NCI-H446 treated with DMSO at 0.1 percent for 48 hours (cell line): ENCODE measurements around the gene SGO2.
"Not testable (repeated sequence)": the region's sequence is repeated elsewhere in the genome, so short reads cannot be mapped to it uniquely, and the experiment has no call there.

Experiments used
- DNase-seq: peaks from one replicate; lab custom pipeline; 2025; lab: John Stamatoyannopoulos, UW

Gene SGO2

GRCh38 chr2:200596774-200597570 lies 71.0 kb downstream of the SGO2 start:
- no peak for DNase-seq

GRCh38 chr2:200599206-200599605 lies 73.2 kb downstream of the SGO2 start:
- DNase-seq, result no peak

DNA sequence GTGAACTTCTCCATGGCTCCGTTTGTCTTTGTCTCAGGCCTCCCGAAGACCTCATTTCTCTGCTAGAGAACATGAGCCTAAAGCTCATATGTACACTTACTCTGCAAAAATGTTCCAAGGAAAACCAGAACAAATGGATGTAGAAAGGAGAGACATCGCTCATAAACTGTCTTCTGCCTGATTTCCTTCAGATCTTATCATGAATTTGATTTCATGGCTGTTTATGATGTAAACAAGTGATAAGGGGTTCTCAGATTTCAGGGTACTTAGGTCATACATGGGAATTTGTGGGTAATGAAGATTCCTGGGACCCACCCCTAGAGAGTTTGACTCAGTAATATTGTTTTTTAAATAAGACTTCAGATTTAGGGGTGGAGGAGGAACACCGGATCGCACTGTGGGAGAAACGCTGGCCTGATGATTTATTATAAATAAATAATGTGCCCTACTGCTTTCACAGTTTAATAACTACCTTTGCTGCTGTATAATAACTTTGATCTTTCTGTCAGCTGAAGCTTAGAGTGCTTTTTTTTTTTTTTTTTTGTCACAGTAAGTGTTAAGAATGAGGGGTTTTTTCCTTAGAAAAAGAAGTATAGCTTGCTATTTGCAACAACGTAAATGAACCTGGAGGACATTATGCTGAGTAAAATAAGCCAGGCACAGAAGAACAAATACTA lies 74.7 kb downstream of the SGO2 start:
- DNase-seq, result no peak

- DNase-seq, result no peak
Measured at GRCh38 chr2:200602584-200602983, 76.6 kb downstream of the SGO2 start.

GRCh38 chr2:200603972-200604371 lies 78.0 kb downstream of the SGO2 start:
- DNase-seq, result no peak

DNA sequence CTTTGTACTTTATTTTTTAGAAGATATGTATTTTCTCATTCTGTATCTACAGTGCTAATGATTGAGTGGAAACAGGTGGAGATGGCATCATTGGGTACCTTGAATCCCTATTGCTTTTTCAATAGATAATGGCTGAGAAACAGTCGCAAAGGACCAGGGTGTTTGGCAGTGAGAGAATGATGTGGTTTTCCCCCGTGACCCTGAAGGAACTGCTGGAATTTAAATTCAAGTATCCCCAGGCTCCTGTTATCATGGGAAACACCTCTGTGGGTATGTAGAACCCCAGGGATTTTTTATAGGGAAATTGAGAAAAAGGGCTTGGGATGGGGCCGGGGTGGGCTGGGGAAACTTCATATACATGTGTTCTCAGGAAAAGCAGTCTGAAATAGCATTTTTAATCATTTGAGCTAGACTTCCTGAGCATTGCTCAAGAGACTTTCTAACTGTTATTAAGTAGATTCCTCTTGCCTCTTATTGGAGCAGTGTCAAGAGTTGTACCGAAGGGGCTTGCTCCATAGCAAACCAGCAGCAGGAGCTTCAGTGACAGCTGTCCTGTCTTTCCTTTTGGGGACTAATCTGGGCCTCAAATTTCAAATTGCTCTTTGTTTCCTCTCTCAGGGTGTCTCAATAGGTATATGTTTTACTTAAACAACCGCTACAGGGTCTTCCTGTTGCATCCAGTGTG lies 78.7 kb downstream of the SGO2 start:
- no peak for DNase-seq

DNA sequence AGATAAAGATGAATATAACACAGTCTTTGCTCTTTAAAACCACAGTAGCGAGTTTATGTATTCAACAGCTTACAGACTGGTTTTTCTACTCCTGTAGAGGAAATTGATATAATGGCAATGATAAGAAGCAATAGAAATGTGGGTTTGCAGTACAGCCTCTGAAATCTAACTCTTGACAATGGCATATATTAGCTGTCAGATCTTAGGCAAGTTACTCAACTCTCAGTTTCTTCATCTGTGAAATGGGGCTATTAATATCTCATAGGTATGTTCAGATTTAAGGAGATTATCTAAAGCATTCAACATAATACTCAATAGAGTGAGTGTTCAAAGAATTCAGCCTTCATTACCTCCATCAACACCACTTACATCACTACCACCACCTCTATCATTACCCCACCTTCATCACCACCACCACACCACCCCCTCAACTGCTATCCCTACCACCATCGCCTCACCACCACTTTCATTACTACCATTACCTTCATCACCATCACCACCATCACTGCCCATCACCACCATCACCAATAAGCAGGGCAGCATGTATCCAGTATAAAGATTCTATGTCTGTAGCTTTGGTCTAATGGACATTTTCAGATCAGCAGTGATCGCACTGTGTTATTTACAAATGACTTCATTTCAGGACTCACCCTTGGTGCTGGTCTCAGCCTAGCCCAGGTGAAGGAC lies 82.5 kb downstream of the SGO2 start:
- DNase-seq, result no peak

DNA sequence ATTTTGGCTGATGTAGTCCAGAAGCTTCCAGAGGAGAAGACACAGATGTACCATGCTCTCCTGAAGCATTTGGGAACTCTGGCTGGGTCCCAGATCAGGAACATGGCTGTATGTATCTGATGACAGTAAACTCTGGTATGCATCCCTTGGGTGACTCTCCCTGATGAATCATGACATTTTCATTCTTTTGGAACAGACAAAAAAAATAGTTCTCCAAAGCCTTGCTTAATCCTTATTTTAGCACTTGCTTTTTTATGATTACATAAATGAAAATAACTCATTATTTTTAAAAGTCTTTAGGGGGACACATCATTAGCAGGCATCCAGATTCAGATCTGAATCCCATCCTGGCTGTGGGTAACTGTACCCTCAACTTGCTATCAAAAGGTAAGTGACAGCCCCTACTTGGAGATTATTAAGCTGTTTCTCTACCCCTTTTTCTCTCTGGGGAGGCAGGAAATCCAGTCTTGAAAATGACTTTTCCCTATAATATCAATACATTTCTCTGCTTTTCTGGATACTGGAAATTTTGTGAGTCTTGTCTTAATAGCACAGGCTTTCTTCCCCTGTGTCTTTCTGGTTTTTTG lies 83.1 kb downstream of the SGO2 start:
- no peak for DNase-seq

- DNase-seq, result not testable (repeated sequence)
Measured at GRCh38 chr2:200610217-200610616, 84.2 kb downstream of the SGO2 start.

GRCh38 chr2:200613692-200614091 lies 87.7 kb downstream of the SGO2 start:
- DNase-seq, result no peak

DNA sequence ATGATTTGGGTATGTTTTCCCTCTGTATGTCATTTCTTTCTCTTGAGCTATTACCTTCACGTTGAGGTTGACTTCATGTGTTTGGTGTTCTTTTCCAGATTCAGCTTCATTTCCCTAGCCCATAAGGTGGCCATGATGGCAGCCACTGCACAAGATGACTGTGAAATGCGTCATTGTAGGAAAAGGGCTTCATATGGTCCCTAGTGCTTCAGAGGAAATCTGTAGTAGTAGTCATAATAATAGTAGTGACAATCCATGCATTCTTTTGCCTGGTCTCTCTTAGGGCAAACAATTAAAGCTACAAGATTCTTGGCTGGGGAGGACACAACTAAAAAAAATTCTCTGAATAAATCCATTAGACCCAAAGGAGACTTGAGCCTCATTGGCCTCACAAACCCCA lies 88.2 kb downstream of the SGO2 start:
- no peak for DNase-seq

DNA sequence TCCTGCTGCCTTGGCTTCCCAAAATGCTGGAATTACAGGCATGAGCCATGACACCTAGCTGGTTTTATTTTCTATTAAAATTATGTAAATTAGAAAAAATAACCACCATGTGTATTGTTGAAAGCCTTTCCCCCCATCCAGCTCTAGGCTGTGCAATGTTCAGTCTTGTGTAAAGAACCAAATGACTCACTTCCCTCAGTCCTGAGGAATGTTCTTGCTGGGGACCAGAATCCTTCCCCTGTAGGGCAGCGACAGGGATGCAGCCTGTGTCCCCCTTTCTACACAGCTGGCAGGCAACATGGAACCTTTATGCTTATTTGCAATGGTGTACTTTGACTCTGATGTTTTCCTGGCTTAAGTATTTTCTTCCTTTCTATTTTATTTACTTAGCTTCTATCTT lies 89.2 kb downstream of the SGO2 start:
- no peak for DNase-seq

DNA sequence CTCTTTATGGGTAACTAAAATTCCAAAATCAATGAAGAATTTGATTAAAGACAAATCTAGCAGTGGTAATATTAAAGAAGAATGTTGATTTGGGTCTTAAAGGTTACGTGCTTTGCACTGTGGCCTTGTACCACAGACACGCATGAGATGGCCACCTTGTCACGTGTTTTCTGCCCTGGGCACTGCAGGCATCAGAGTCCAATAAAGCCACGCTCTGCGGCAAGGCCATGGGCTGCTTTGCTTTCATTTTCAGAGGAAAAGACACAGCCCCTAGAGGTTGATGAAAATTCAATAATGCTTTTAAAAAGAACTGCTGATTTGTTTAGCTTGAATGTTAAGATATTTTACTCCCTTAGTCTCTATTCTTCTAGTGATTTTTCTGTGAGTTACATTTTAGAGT lies 90.2 kb downstream of the SGO2 start:
- DNase-seq, result no peak

DNA sequence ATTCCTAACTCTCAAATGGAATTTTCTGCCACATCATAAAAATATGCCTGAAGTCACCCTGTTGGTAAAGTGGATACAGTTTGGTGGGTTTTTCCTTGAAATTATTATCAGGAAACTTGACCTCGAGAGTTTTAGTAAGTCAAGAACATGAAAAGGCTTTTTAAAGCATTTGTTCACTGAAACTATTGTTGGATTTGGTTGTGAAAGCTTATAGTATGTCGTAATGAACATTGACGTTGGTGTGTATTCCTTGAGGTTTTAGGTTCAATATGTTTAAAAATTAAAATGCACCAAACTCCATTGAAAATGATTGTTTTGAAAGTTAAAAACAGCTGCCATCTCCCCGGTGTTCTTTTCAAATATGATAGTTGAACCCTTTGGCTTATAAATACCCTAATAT lies 90.6 kb downstream of the SGO2 start:
- DNase-seq, result no peak

DNA sequence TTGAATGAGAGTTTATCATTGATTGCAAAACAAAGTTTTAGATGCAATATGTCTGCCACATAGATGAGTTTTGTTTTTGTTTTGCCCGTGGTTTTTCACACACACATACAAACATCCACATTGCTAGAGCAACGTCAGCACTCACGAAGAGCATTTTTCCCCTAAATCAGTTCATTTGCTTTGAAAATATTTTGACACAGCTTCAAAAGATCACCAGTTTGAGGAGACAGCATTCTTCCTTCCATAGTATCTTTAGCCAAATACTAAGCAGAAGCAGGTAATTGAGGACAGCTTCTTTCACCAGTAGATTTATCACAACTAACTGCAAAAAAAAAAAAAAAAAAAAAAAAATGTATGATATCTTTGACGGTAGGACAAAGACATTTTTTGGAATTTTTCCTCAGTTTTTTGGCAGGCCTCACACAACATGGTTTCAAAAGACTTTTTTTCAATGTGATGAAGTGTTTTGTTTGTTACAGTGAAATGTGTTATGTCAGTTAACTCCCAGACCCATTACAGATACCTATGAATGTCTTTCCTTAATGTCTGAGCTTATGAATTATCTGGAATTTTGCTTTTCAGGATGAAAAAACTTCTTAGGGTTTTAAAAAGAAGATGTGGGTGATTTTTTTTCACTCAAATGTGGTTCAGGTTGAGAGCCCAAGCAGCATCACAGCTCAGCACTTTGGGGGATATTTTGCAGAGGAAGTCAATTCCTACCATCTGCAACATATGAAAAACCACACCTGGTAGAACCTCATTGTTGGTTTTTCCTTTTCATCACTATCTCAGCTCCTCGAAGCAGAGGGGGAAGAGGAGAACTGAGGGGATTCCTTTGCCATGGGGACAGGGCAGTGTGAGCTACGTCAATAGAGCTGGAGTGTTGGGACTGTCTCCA lies 91.4 kb downstream of the SGO2 start:
- no peak for DNase-seq

DNA sequence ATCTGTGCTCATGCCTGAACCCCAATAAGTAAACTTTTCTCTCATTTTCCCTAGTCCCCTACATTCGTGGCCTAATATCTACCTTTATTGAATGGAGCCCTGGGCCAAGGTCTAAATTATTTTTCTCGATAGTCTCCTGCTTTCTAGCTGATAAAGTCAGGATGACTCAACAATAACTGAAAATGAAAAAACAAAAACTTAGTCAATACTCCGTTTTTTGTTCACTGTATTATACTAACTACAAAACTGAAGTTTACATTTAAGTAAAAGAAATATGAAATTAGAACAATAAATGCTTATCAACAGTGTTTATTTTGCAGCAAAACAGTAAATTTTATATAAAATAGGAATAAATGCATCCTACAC lies 92.0 kb downstream of the SGO2 start:
- no peak for DNase-seq

DNA sequence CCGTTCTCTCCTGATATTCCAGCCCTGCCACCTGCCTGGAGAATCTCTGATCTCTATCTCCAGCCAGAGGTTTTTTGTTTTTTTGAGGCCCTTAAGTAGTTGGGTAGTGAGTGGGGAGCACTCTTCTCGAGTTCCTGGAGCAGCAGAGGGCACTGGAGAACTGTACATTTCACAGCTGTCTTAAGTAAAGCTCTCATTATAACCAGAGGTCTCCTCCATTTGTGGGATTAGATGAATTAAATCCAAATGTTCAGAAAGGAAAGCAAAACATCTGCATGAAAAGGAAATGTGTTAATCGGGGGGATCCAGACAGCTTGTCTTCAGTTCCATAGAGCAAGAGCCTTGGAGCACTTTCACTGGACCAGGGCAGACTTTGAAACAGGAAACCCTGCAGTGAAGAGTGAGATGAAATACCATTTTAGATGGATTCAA lies 92.6 kb downstream of the SGO2 start:
- DNase-seq, result no peak

DNA sequence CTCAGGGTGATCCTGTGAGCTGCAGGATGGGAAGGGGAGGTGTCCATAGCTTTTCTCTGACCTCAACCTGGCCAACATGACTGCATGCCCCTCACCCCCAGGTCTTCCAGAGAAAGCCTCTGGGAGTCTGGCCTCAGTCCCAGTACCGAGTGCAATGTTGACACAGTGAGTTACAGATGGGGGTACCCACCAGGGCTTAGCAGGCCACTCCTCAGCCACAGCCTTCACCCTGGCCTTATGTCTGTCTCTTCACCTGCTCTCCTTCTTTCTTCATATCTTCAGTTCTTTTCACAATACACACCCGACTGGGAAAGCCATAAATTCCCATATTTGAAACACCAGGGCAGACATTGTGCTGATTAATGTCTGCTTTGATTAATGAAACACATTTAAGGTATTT lies 93.3 kb downstream of the SGO2 start:
- no peak for DNase-seq

DNA sequence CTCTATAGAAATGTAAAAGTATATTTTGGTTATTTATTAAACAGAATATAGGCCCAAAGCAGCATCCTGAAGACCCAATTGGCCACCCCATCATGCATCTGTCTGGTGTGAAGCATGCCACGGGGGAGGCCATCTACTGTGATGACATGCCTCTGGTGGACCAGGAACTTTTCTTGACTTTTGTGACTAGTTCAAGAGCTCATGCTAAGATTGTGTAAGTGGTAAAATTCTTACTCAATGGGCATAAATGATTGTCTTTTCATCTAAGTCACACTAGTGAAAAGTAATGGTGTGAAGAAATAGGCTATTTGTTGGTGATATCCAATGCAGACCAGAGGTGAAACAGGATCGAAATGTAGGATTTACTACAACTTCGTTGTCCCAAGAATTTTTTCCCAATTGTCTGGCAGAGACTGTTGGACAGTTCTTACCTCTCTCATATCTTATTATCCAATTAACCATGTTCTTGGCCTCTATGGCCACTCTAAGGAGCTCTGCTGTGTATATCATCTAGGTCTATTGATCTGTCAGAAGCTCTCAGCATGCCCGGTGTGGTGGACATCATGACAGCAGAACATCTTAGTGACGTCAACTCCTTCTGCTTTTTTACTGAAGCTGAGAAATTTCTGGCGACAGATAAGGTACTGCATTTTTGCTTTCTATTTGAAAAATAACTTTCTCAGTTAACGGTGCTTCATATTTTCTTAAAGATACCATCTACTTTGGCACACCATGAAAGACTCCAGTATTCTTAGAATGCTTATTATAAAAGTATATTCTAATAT lies 94.8 kb downstream of the SGO2 start:
- no peak for DNase-seq

GRCh38 chr2:200622106-200622505 lies 96.1 kb downstream of the SGO2 start:
- no peak for DNase-seq
